Stimulated activated CD4-positive, alpha-beta T cell treated with anti-CD3 and anti-CD28 coated beads, Interleukin-4, amount 100 ng/mL, for 1 hour (primary cell): ENCODE measurements around the gene SCAMP1.

Source experiments
- DNase-seq: peaks from one replicate; pipeline ENCODE4 v3.0.0-alpha.2; 2020

The SCAMP1 gene

DNA sequence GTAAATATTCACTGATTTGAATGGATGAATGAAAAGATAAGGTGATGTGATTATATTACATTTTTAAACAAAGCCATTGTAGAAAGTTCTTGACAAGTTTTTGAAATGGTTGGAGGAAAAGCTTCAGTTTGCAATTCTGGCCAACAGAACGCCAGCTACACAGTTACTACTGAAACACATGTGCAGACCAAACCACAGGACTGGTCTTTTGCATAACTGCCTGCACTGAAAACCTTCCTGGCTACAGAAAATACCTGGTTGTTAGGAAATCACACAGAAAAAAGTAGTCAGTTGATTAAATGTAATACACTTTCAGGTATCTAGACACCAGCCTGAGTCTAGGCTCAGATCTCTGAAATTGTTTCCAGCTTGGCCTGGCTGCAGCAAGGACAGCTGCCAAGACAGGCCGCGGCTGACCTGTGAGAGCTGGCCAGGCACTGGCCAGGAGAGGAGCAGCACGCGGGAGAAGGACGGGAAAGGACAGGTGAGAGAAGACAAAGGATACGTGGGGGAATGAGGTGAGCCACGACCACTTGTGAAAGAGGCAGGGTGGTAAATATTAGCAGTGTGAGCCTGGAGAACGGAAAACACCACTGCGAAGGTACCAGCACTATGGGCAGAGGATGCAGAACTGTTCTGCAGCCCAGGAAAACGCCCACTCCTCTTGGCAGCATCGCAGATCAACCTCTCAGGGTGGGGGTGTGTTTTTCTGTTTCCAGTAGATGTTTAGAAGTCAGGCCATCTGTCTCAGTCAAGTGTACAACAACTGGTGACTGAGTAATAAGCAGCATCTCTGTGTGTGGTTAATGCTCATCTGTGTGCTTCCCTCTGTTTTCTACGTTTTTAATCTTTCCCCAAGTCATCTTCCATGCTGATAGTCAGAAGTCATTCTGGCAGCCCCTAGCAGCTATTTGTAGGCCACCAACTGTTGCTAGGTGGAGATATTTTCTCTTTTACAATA is 137.4 kb downstream of the SCAMP1 start:
- DNase-seq: no peak

DNA sequence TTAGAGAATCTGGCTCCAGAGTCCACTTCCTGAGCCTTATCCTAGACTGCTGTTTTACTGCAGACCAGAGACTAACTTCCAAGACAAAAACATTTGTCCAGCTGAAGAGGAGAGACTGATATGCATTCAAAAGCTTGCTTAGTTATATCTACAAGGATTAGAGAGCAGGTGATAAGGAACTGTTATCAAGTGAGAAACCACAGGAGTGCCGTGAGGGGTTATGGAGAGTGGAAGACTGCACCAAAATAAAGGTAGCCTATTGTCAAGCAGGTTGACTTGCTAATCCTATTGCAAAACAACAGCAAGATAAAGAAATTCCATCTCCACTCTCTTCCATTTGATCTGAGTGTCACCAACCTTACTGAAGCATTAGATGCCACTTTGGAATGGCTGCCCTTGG is 139.1 kb downstream of the SCAMP1 start:
- DNase-seq: no peak

DNA sequence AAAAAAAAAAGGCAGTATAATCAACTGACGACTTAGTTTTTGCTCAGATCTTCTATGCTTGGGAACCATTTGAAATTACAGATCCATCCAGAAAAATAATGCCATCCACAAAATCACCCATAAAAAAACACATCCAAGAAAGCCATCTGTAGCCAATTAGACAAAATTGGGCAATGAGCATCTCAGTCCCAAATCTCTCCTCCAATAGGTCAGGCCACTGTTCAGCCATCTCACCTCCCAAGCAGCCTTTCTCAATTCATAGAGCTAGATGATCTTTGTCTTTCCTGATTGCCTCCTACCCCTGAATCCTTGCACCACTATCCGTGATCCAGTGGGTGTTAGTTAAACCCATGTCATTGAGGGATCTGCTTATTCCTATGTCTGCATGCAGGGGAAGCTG is 139.6 kb downstream of the SCAMP1 start:
- DNase-seq: no peak

DNA sequence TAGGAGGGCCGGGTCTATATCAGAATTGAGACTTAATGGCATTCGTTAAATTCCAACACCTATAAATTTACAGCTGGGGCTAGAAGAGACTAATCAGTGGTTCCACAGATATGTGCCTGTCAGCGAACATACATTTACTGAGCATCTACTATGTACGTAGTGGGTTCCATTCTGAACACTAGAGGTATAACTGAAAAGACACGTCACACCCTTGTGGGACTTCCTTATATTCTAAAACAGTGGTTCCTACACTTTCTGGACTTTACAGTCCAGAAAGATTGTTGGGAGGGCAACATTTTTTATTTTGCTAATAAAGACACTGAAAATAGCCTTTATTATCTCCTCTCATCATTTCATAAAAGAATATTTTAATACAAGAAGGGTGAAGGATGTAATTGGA is 140.5 kb downstream of the SCAMP1 start:
- DNase-seq: no peak

GRCh38 chr5:78501411-78502352 is 141.3 kb downstream of the SCAMP1 start:
- DNase-seq: no peak

- DNase-seq: no peak
Observed at GRCh38 chr5:78503958-78504653, 143.7 kb downstream of the SCAMP1 start.

DNA sequence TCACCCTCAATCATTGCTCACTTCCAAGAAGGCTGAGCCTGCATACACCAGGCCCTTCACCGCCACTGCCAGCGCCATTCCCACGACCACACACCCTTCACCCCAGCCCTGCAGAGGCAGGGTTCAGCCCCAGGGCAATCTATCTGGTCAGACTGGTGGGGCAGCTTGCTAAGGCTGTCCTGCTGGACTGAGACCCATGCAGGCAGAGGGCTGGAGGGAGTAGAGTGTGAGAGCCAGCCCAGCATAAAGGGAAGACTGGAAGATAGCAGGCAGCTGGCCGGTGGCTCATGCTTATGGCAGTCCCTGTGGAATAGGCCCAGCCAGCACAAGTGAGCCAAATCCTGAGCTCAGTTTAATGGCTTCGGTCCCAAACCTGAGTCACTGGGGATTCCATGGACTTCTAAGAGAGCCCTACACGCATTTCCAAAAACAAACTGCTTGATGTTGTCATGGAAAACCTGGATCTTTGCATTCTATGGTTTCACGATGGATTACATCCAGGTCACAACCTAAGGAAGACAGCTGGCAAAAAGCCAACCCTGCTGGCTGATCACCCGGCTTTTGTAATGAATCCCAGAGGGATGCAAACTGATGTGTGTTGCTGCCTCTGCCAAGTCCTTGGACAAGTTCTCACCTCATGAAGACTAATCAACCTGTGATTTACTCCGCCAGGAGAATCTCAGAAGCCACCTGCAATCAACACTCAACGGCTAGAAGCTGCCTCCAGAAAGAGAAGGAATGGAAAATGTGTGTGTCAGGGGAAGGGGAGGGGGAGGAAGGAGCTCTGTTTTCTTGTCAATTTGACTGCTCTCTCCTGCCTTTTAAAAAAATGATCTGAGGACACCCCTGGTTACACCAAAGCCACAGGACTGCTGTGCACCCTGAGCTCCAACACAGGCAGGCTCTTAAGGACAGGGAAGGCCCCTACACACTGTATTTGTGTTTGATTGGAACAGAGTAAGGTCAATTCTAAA is 144.6 kb downstream of the SCAMP1 start:
- DNase-seq: no peak

DNA sequence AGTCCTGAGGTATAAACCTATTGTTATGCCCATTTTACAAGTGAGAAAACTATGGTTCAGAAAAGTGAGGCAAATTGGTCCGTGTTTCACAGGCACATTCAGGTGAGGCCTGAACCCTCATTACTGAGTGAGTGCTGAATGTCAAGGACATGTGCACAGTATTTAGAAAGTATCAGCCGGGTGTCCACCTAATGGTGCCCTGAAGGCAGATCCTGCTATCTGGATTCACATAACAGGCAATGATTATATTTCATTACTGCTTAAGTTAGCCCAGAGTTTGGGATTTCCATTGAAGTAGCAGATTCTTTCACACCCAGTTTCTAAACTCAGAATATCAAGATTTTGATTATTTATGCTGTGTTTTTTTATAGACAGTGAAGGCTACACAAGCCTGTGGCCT is 145.4 kb downstream of the SCAMP1 start:
- DNase-seq: no peak

- no peak for DNase-seq
Observed at GRCh38 chr5:78506261-78507024, 146.0 kb downstream of the SCAMP1 start.

DNA sequence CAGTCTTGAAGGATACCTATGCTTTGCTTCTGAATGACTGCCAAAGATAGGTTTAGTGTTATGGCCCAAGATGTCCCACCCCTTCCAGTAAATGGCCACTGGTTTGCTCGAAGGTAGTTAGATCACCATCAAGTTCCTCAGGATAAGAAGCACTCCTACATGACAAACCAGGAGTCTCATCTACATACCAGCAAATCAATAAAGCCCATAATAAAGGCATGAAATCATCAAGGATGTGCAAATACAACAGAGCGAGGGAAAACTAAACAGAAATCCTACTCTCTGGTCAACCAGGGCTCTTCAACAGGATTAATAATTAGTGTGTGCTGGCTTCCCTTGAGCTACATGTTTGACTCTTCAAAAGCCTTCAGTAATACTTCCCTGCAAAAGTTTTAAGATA is 147.1 kb downstream of the SCAMP1 start:
- DNase-seq: no peak

DNA sequence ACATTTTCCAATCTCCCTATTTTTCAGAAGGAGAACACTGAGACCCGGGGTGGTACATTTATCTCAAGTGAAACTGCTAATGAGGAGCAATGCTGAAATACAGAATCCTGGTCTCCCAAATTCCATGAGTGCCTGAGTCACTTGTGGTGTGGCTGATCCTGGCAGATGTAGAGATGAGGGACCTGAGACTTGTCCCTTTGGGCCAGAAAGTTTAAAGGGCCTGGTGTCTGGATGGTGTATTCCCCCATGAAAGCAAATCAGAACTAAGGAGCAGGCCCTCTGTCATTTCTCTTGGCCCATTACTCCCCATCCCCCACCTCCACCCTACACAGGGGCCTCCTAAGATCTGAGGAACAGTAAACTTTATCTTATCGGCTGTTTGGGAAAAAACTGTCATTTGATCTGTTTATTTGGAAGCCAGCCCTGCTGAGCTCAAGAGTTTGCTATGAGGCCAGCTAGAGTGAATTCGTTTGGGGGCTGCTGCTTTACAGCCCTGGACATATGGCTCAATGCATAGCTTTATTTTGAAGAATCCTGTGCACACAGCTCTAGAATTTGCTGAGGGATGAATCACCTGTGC is 147.9 kb downstream of the SCAMP1 start:
- no peak for DNase-seq

DNA sequence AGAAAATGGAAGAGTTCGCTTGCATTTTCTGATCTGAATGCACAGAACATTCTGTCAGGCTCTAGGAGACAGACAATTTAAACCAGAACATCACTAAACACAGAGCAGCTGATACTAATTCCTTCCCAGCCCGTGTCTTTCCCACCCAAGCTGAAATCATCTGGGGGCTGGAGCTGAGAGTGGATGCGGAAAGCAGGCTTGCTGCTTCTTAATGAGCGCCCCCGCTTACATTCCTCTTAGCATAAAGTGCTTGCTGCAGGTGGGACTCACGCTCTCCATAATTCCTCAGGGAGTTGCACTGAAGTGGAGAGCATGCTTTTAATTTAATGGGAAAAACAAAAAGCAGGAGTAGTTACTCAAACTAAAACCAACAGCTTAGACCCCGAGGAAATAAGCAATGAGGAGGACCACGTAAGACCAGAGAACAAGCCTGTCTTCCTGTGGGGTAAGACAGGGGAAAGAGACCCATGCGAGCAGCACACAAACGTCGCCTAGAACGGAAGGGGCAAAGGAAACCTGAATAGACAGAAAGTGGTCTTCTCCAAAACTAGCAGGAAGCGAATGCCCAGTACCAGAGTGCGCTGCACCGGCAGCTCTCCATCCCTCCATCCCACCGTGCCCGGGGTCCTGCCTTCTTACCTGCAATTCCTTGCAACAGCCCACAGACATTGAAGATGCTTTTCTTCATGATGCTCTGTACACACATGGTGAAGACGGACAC is 148.9 kb downstream of the SCAMP1 start:
- no peak for DNase-seq

DNA sequence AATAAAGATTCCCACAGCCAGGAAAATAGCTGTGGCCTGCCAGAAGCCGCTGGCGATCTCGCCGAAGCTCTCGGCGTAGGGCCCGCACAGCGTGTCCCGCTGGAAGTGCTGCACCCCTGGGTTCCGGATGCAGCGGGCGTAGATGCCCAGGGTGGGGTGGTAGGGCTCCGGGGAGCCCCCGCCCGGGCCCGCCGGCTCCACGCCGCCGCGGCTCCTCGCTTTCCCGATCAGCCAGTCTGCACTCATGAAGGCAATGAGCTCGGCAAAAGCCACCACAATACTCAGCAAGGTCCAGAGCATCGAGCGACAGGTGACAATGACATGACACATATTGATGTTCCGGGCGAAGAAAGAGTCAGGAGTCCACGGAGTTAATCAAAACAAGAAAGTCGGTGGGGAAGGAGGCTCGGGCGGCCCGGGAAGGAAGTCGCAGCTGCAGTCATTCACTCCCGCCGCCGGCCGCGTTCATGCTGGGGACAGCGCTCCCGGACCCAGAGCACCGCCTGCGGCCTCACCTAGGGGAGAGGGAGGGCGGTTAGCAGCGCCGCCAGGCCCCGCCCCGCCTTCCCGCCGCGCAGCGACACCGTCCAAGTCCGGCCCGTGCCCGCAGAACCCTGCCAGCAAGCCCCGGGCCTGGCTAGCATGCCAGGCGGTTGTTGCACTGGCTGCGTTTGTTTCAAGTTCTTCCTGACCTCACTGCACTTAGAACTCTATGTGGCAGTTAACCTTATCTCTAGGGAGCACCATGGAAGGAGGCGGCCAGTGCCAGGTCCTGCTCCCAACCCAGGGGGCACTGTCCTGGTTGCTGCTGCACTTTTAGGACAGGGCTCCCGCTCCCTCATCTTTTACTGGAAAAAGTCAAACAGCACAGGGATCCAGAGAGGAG is 149.7 kb downstream of the SCAMP1 start:
- DNase-seq: peak; percentile 21

DNA sequence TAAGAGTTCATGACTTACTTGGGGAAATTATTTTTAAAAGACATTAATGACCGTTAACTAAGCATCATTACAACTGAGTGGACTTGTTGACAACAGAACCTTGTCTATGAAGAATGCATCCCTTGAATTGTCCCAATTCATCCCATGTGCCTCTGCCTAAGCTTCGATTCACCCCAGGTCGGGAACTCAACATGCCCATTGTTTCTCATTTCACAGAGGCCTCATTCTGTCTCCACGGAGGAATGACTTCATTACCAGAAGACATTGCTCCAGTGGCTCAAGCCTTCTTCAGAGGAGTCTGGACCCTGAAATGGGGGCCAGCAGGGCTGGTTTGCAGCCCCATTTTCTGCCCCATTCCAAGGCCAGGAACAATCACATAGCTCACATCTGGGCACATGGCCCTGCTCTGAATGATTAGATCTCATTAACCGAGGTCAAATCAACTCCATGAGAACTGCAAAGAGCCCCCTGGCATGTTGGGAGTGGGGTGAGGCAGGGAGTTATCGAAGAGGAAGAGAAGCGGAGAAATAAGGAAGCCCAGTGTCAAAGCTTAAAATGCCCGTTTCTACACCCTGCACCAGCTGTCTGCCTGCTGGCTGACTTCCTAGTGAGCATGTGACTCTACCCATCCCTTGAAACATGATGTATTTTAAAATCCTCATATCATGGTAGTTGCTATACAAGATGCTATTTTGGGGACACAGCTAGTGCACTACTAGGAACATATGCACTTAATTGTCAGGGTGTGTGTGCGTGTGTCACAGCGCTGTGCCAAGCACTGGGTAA is 150.9 kb downstream of the SCAMP1 start:
- DNase-seq: no peak

DNA sequence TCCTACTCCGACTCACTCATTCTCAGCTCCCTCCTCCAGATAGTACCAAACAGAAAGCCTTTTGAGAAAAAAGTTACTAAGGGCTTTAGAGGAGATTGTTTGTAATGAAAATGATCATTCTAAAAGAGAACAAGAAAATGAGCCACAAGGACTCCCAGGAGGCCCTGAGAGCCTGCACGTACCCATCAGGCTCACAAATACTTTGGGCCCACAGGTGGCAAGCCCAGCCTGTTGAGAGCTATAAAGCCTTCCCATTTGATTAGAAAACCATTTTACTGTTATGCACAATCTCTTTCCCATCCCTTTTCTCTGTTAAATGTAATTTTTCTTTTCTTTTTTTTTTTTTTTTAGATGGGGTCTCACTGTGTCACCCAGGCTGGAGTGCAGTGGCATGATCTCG is 152.0 kb downstream of the SCAMP1 start:
- DNase-seq: no peak

- no peak for DNase-seq
Observed at GRCh38 chr5:78513441-78513840, 153.0 kb downstream of the SCAMP1 start.

GRCh38 chr5:78514427-78515330 is 154.3 kb downstream of the SCAMP1 start:
- no peak for DNase-seq
